Measurements from ENCODE around the gene FRMD6. TPM values are rescaled to one million over a fixed set of nuclear protein-coding genes. Genes with fewer than 3 reads are reported as not detected.

FRMD6 gene
- total and polyA plus RNA-seq, 7 donors, result 1.6 to 85.6 (median 38.3) TPM

GRCh38 chr14:51612449-51612848 is 39.3 kb upstream of the FRMD6 start:
- 87 to 94% methylated on average over 1 of the region's 1 CpG for WGBS, 2 donors

GRCh38 chr14:51613416-51613815 is 38.3 kb upstream of the FRMD6 start:
- Histone ChIP-seq H3K36me3 (no peaks in the 10 kb centered on the region), H3K27ac (no peak overlapping the region), H3K27me3 (no peaks in the 10 kb centered on the region), H3K9me3 (no peaks in the 10 kb centered on the region), H3K4me1 (peaks cover 0 to 20% (median 9%) of the 10 kb centered on the region in 4 donors), H3K4me3 (no peak overlapping the region)
- DNase-seq, result no peak
- TF ChIP-seq POLR2AphosphoS5 (IDR thresholded peaks at IDR 0.05) (no peak), EP300 (IDR thresholded peaks at IDR 0.05) (no peak), POLR2A (IDR thresholded peaks at IDR 0.05) (no peak), CTCF (IDR thresholded peaks at IDR 0.05) (no peak)
- 69 to 74% methylated on average over 3 of the region's 3 CpGs for WGBS, 2 donors
- intact Hi-C loops (cut with DNase I), result no loop called here

More at GRCh38 chr14:51612449-51612848, 39.3 kb upstream of the FRMD6 start:
- intact Hi-C loops (cut with DNase I), result no loop called here
- no peaks in the 10 kb centered on the region for H3K9me3 ChIP-seq
- DNase-seq, result no peak
- H3K4me1 ChIP-seq, result peaks cover 0 to 16% (median 9%) of the 10 kb centered on the region in 4 donors
- no peak overlapping the region for H3K27ac ChIP-seq
- H3K27me3 ChIP-seq, result no peaks in the 10 kb centered on the region
- no peak for TF ChIP-seq CTCF (IDR thresholded peaks at IDR 0.05)
- no peak for TF ChIP-seq EP300 (IDR thresholded peaks at IDR 0.05)
- TF ChIP-seq POLR2AphosphoS5 (IDR thresholded peaks at IDR 0.05), result no peak
- no peak for TF ChIP-seq POLR2A (IDR thresholded peaks at IDR 0.05)
- H3K36me3 ChIP-seq, result no peaks in the 10 kb centered on the region
- no peak overlapping the region for H3K4me3 ChIP-seq

GRCh38 chr14:51614707-51615106 is 37.0 kb upstream of the FRMD6 start:
- DNase-seq, result no peak
- TF ChIP-seq CTCF (IDR thresholded peaks at IDR 0.05), result no peak
- no peak for TF ChIP-seq POLR2A (IDR thresholded peaks at IDR 0.05)
- no peak for TF ChIP-seq EP300 (IDR thresholded peaks at IDR 0.05)
- no peak for TF ChIP-seq POLR2AphosphoS5 (IDR thresholded peaks at IDR 0.05)
- H3K4me3 ChIP-seq, result no peak overlapping the region
- intact Hi-C loops (cut with DNase I), result no loop called here
- no peaks in the 10 kb centered on the region for H3K36me3 ChIP-seq
- H3K27me3 ChIP-seq, result no peaks in the 10 kb centered on the region
- peaks cover 0 to 20% (median 9%) of the 10 kb centered on the region in 4 donors for H3K4me1 ChIP-seq
- no peaks in the 10 kb centered on the region for H3K9me3 ChIP-seq
- H3K27ac ChIP-seq, result no peak overlapping the region

GRCh38 chr14:51616256-51616655 is 35.5 kb upstream of the FRMD6 start:
- H3K4me1 ChIP-seq, result peaks cover 0 to 20% (median 9%) of the 10 kb centered on the region in 4 donors
- no peak for DNase-seq
- no peak overlapping the region for H3K4me3 ChIP-seq
- intact Hi-C loops (cut with DNase I), result no loop called here
- no peak overlapping the region for H3K27ac ChIP-seq
- TF ChIP-seq EP300 (IDR thresholded peaks at IDR 0.05), result no peak
- TF ChIP-seq CTCF (IDR thresholded peaks at IDR 0.05), result no peak
- TF ChIP-seq POLR2AphosphoS5 (IDR thresholded peaks at IDR 0.05), result no peak
- TF ChIP-seq POLR2A (IDR thresholded peaks at IDR 0.05), result no peak
- no peaks in the 10 kb centered on the region for H3K27me3 ChIP-seq
- H3K36me3 ChIP-seq, result no peaks in the 10 kb centered on the region
- 94 to 98% methylated on average over 1 of the region's 1 CpG for WGBS, 2 donors
- H3K9me3 ChIP-seq, result no peaks in the 10 kb centered on the region

GRCh38 chr14:51616724-51617409 is 34.8 kb upstream of the FRMD6 start:
- Histone ChIP-seq H3K27me3 (no peaks in the 10 kb centered on the region), H3K27ac (no peak overlapping the region)
- WGBS, 2 donors, result 31 to 49% methylated on average over 4 of the region's 4 CpGs

More at GRCh38 chr14:51616724-51617409, 34.8 kb upstream of the FRMD6 start:
- TF ChIP-seq POLR2AphosphoS5 (IDR thresholded peaks at IDR 0.05), result no peak
- no peak for TF ChIP-seq CTCF (IDR thresholded peaks at IDR 0.05)
- no peak for TF ChIP-seq EP300 (IDR thresholded peaks at IDR 0.05)
- no peak for TF ChIP-seq POLR2A (IDR thresholded peaks at IDR 0.05)
- Histone ChIP-seq H3K36me3 (no peaks in the 10 kb centered on the region), H3K4me1 (peaks cover 0 to 20% (median 9%) of the 10 kb centered on the region in 4 donors), H3K9me3 (no peaks in the 10 kb centered on the region), H3K4me3 (no peak overlapping the region)
- DNase-seq, result no peak
- intact Hi-C loops (cut with DNase I), result no loop called here
